Heart left ventricle (tissue), 13 donors: Measurements from ENCODE around the gene PCOLCE2.

ENCODE experiments used
- CTCF ChIP-seq, 12 donors: fragments of 200-600 bp; sonication (generic) in 4 of 12; IDR thresholded peaks; one replicate each; pipeline versions ENCODE4 v1.5.0 to v1.8.0; 2018 to 2022; ENCODE audit warnings: antibody characterized with exemption in 12 of 12, mild to moderate bottlenecking in 5 of 12
- POLR2A ChIP-seq, 2 donors: fragments of 450-650 bp; IDR thresholded peaks; one replicate each; pipeline ENCODE4 v1.6.1; 2017; ENCODE audit warnings: antibody characterized with exemption in 2 of 2, mild to moderate bottlenecking in 2 of 2, moderate library complexity in 2 of 2
- donor health status: ischemic (EF 13 %, LVEDD 7.1; RV severe dilation, severe dysfunction).
- donor health status: DM: no; HTN: yes; CAD: no.
- donor health status: DM: no; HTN: no; CAD: no.
- donor health status: ischemic (EF 25% LVEDD 6.9; RV normal size, moderate dysfunction).
- donor health status: ischemic (EF 25% LVEDD 5.7; RV mildly dilated, moderate dysfunction).
- donor health status: ischemic (EF 35%, LVEDD 5.7; RV mildly dilated, moderate dysfunction).
- donor health status: nonischemic (EF 11% LVEDD 7.7; RV severe dilation, severe dysfunction).
- donor health status: DM: yes; HTN: yes; CAD: no.
- donor health status: PGD.
- donor health status: ischemic (EF 29% LVEDD 5.4; RV normal size, mild dysfunction).
- donor health status: nonischemic (EF 23%, LVEDD 6.1; RV moderate dilation, normal function).

- TF ChIP-seq CTCF (IDR thresholded peaks at IDR 0.05) (peak; percentile 74 to 84 (median 80)), POLR2A (IDR thresholded peaks at IDR 0.05) (no peak)
These were observed 60.1 kb downstream of the PCOLCE2 start for GRCh38 chr3:142828703-142829305.
